Astrocyte (in vitro differentiated cells and primary cell): ENCODE results near the gene ADAP1. TPM values are rescaled to one million over a fixed set of nuclear protein-coding genes. Genes with fewer than 3 reads are reported as not detected.

ENCODE experiments used
- DNase-seq: peaks from one replicate; pipeline ENCODE4 v3.0.0-alpha.2; 2010; ENCODE audit warnings: low read depth
- FAIRE-seq: peaks from 2 replicates; lab custom pipeline; 2011; peaks lifted over from hg19 to GRCh38; lab: Jason Lieb, UNC
- H2AFZ ChIP-seq: 2 replicates; pipeline ENCODE4 v1.6.0; 2012; ENCODE audit warnings: low read depth, low read length, inconsistent platforms
- H3K27ac ChIP-seq: 2 replicates; pipeline ENCODE4 v1.5.1; 2011; ENCODE audit warnings: low read depth, low read length, inconsistent platforms
- H3K27me3 ChIP-seq: 2 replicates; pipeline ENCODE4 v1.6.0; 2011; ENCODE audit warnings: low read length, inconsistent platforms; ENCODE audit not compliant: insufficient read depth
- H3K36me3 ChIP-seq: 2 replicates; pipeline ENCODE4 v1.5.1; 2011; ENCODE audit warnings: low read length, inconsistent platforms; ENCODE audit not compliant: insufficient read depth
- H3K4me1 ChIP-seq: 2 replicates; pipeline ENCODE4 v1.5.1; 2011; ENCODE audit warnings: low read length, inconsistent platforms; ENCODE audit not compliant: insufficient read depth
- H3K4me2 ChIP-seq: 2 replicates; pipeline ENCODE4 v1.6.0; 2012; ENCODE audit warnings: low read length, inconsistent platforms
- H3K4me3 ChIP-seq: 2 replicates; pipeline ENCODE4 v1.5.1; 2011; ENCODE audit warnings: low read depth, mild to moderate bottlenecking, low read length, inconsistent platforms; ENCODE audit not compliant: insufficient read depth
- H3K79me2 ChIP-seq: 2 replicates; pipeline ENCODE4 v1.6.0; 2012; ENCODE audit warnings: mild to moderate bottlenecking, low read length, inconsistent platforms; ENCODE audit not compliant: insufficient read depth
- H3K9ac ChIP-seq: 2 replicates; pipeline ENCODE4 v1.6.0; 2012; ENCODE audit warnings: mild to moderate bottlenecking, low read length, inconsistent platforms
- H3K9me3 ChIP-seq: 2 replicates; pipeline ENCODE4 v1.5.1; 2012; ENCODE audit warnings: low read depth, mild to moderate bottlenecking, low read length, inconsistent platforms; ENCODE audit not compliant: insufficient read depth
- H4K20me1 ChIP-seq: 2 replicates; pipeline ENCODE4 v1.6.0; 2012; ENCODE audit warnings: low read length, inconsistent platforms; ENCODE audit not compliant: insufficient read depth
- H3K27ac Mint-ChIP-seq: one replicate; pipeline ENCODE4 v1.8.0; 2021; ENCODE audit warnings: mild to moderate bottlenecking, mixed read lengths; ENCODE audit not compliant: unreplicated experiment
- H3K27me3 Mint-ChIP-seq: one replicate; pipeline ENCODE4 v1.8.0; 2021; ENCODE audit warnings: low read depth, mixed read lengths; ENCODE audit not compliant: unreplicated experiment
- H3K36me3 Mint-ChIP-seq: one replicate; pipeline ENCODE4 v1.8.0; 2021; ENCODE audit warnings: low read depth, mixed read lengths; ENCODE audit not compliant: unreplicated experiment
- H3K4me1 Mint-ChIP-seq: one replicate; pipeline ENCODE4 v1.8.0; 2021; ENCODE audit warnings: low read depth, mixed read lengths; ENCODE audit not compliant: unreplicated experiment
- H3K4me3 Mint-ChIP-seq: one replicate; pipeline ENCODE4 v1.8.0; 2021; ENCODE audit warnings: mild to moderate bottlenecking, moderate library complexity, mixed read lengths; ENCODE audit not compliant: unreplicated experiment
- H3K9me3 Mint-ChIP-seq: one replicate; pipeline ENCODE4 v1.8.0; 2021; ENCODE audit warnings: mild to moderate bottlenecking, mixed read lengths; ENCODE audit not compliant: unreplicated experiment
- CTCF ChIP-seq: IDR thresholded peaks from 2 replicates; pipeline ENCODE4 v1.5.1; 2011; ENCODE audit warnings: low read depth, mild to moderate bottlenecking, inconsistent platforms, low read length, moderate library complexity; ENCODE audit not compliant: insufficient read depth
- EZH2 ChIP-seq: IDR thresholded peaks from 2 replicates; pipeline ENCODE4 v1.6.1; 2012; ENCODE audit warnings: mild to moderate bottlenecking, low read length, inconsistent platforms; ENCODE audit not compliant: insufficient read depth
- total RNA-seq: library from RNA; stranded (reverse); gene quantifications from 2 replicates; pipeline ENCODE4 v1.2.1, GENCODE V29; 2021

The ADAP1 gene
- total RNA-seq, 1 donor from 2014 or later, result 4.8 TPM

DNA sequence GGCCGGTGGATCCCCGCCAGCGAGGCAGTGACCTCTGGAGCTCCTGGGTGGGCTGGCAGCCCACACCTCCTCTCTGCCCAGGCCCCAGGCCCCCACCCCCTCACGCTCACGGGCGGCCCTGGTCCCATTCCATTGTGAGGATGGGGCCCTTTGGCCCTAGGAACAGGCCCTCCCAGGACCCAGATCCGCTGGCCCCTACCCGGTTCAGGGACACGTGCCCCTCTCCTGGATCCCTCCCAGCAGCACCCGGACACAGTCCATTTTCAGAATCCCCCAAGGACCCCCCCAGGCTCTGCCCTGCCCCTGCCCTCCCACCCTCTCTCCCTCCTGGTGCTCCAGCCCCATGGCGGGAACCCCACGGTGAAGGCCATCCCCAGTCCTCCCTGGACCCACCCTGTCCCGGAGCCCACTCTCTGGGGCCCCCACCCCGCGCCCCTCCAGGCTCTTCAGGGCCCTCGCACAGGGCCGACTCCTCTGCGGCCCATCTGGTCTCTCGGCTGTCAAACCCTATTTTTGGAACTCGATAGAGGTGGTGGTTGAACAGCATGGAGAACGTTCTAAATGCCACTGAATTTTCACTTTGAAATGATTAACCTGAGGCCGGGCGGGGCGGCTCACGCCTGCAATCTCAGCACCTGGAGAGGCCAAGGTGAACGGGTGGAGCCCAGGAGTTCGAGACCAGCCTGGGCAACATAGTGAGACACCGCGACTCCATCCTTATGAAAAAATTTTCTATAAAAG, 8.1 kb downstream of the ADAP1 start:
- Histone ChIP-seq H3K9ac (no peak overlapping the region), H3K36me3 (no peaks in the 10 kb centered on the region), H3K79me2 (no peaks in the 10 kb centered on the region), H4K20me1 (no peaks in the 10 kb centered on the region), H3K27me3 (peaks cover 5% of the 10 kb centered on the region), H2AFZ (no peak overlapping the region), H3K27ac (no peak overlapping the region), H3K4me2 (no peak overlapping the region), H3K4me3 (no peak overlapping the region), H3K9me3 (no peaks in the 10 kb centered on the region), H3K4me1 (no peaks in the 10 kb centered on the region)
- peaks cover 17% of the 10 kb centered on the region for H3K27me3 Mint-ChIP-seq
- H3K4me1 Mint-ChIP-seq, result no peaks in the 10 kb centered on the region
- no peak overlapping the region for H3K27ac Mint-ChIP-seq
- peaks cover 4% of the 10 kb centered on the region for H3K9me3 Mint-ChIP-seq
- TF ChIP-seq CTCF (no peak), EZH2 (no peak)
- FAIRE-seq, result no peak
- DNase-seq, result no peak
- H3K4me3 Mint-ChIP-seq, result no peak overlapping the region
- no peaks in the 10 kb centered on the region for H3K36me3 Mint-ChIP-seq

- H3K4me2 ChIP-seq, result no peak overlapping the region
- no peak for FAIRE-seq
- H3K36me3 ChIP-seq, result no peaks in the 10 kb centered on the region
- Mint-ChIP-seq H3K36me3 (no peaks in the 10 kb centered on the region), H3K27ac (no peak overlapping the region), H3K4me1 (no peaks in the 10 kb centered on the region), H3K9me3 (peaks cover 4% of the 10 kb centered on the region), H3K27me3 (peaks cover 20% of the 10 kb centered on the region), H3K4me3 (no peak overlapping the region)
- no peaks in the 10 kb centered on the region for H3K4me1 ChIP-seq
- H3K27me3 ChIP-seq, result peaks cover 5% of the 10 kb centered on the region
- H3K9me3 ChIP-seq, result no peaks in the 10 kb centered on the region
- H4K20me1 ChIP-seq, result no peaks in the 10 kb centered on the region
- no peak for DNase-seq
- H2AFZ ChIP-seq, result no peak overlapping the region
- H3K9ac ChIP-seq, result no peak overlapping the region
- no peak overlapping the region for H3K4me3 ChIP-seq
- no peaks in the 10 kb centered on the region for H3K79me2 ChIP-seq
- TF ChIP-seq CTCF (no peak), EZH2 (no peak)
- H3K27ac ChIP-seq, result no peak overlapping the region
Measured at GRCh38 chr7:945556-946255, 8.8 kb downstream of the ADAP1 start.

DNA sequence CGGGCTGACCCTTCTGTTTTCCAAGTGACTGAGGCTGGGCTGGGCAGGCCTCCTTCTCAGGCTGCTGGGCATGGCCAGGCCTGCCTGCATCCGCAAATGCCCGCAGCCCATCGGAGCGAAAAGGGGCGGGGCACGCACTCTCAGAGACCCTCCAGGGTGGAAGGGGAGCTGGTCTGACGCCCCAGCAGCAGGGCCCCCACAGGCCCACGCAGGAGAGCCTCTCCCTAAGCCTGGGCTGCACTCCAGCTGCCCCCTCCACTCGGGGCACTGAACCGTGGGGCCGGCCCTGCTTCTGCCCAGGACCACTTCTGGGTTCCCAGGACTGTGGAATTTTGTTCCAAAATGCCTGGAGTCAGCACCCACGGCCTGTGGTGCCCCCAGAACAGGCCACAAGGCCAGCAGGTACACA, 9.3 kb downstream of the ADAP1 start:
- Histone ChIP-seq H3K36me3 (no peaks in the 10 kb centered on the region), H3K4me1 (no peaks in the 10 kb centered on the region), H3K9me3 (peaks cover 2% of the 10 kb centered on the region), H3K4me2 (no peak overlapping the region), H3K27ac (no peak overlapping the region), H3K27me3 (peaks cover 8% of the 10 kb centered on the region), H3K9ac (no peak overlapping the region), H4K20me1 (no peaks in the 10 kb centered on the region), H3K79me2 (no peaks in the 10 kb centered on the region), H3K4me3 (no peak overlapping the region), H2AFZ (no peak overlapping the region)
- H3K27ac Mint-ChIP-seq, result no peak overlapping the region
- DNase-seq, result no peak
- no peaks in the 10 kb centered on the region for H3K4me1 Mint-ChIP-seq
- no peak for TF ChIP-seq CTCF
- TF ChIP-seq EZH2, result no peak
- no peaks in the 10 kb centered on the region for H3K36me3 Mint-ChIP-seq
- H3K27me3 Mint-ChIP-seq, result peaks cover 24% of the 10 kb centered on the region
- FAIRE-seq, result no peak
- peaks cover 8% of the 10 kb centered on the region for H3K9me3 Mint-ChIP-seq
- H3K4me3 Mint-ChIP-seq, result no peak overlapping the region
